Stimulated activated CD4-positive, alpha-beta T cell treated with anti-CD3 and anti-CD28 coated beads, Interleukin-1b, Interleukin-23, amount 100 ng/mL, for 4 hours (primary cell): ENCODE data around the gene RASSF1.
"Not testable (repeated sequence)": the region's sequence is repeated elsewhere in the genome, so short reads cannot be mapped to it uniquely, and the experiment has no call there.

Source experiments
- DNase-seq, 2 donors: peaks; one replicate each; pipeline ENCODE4 v3.0.0-alpha.2; 2020; ENCODE audit warnings: low read depth in 2 of 2

RASSF1 gene

GRCh38 chr3:50286322-50287227, 54.1 kb downstream of the RASSF1 start:
- DNase-seq = no peak

- not testable (repeated sequence) for DNase-seq
Measured at GRCh38 chr3:50284121-50284520, 56.5 kb downstream of the RASSF1 start.
